Subcutaneous adipose tissue (tissue), 4 donors: ENCODE data around the gene PPIL1. TPM values are rescaled to one million over a fixed set of nuclear protein-coding genes. Genes with fewer than 3 reads are reported as not detected.

Experiments
- CTCF ChIP-seq: fragments of 450-650 bp; IDR thresholded peaks from one replicate; pipeline ENCODE4 v1.5.1; 2016; ENCODE audit warnings: low read depth, mild to moderate bottlenecking, control low read depth, antibody characterized with exemption, moderate library complexity
- total RNA-seq, 4 donors: library from RNA; depleted of rRNA; stranded (reverse); fragments of >200 nt; gene quantifications; one replicate each; pipeline ENCODE4 v1.1.0, GENCODE V29; 2016

The PPIL1 gene
- total RNA-seq, 4 donors from 2014 or later = 4.3 to 18.4 (median 6.7) TPM

- no peak for TF ChIP-seq CTCF
Observed at GRCh38 chr6:36888115-36888643, 13.6 kb upstream of the PPIL1 start.

DNA sequence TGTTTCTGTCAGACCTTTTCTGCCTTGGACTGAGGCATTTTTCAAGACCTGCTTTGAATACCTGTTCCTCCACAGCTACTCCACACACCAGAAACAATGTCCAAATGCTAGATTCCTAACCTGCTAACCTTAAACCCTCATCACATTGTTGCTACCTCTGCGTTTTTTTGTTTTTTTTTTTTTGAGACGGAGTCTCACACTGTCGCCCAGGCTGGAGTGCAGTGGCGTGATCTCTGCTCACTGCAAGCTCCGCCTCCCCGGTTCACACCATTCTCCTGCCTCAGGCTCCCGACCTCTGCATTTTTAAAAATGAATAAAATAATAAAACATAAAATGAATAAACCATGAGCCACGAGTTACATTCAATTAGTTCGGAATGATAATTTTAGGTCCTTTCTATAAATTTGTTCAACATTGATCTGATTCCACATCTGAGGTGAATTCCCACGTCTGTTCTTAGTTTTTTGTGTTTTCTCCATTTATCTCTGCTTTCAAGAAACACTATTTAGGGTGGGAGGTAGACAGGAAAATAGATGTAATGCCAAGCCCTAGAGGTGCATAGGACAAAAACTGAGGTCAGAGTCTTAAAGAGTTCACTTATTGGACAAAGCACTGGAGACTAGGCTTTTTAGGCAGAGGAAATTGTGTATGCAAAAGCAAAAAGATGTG is 12.5 kb upstream of the PPIL1 start:
- no peak for TF ChIP-seq CTCF

DNA sequence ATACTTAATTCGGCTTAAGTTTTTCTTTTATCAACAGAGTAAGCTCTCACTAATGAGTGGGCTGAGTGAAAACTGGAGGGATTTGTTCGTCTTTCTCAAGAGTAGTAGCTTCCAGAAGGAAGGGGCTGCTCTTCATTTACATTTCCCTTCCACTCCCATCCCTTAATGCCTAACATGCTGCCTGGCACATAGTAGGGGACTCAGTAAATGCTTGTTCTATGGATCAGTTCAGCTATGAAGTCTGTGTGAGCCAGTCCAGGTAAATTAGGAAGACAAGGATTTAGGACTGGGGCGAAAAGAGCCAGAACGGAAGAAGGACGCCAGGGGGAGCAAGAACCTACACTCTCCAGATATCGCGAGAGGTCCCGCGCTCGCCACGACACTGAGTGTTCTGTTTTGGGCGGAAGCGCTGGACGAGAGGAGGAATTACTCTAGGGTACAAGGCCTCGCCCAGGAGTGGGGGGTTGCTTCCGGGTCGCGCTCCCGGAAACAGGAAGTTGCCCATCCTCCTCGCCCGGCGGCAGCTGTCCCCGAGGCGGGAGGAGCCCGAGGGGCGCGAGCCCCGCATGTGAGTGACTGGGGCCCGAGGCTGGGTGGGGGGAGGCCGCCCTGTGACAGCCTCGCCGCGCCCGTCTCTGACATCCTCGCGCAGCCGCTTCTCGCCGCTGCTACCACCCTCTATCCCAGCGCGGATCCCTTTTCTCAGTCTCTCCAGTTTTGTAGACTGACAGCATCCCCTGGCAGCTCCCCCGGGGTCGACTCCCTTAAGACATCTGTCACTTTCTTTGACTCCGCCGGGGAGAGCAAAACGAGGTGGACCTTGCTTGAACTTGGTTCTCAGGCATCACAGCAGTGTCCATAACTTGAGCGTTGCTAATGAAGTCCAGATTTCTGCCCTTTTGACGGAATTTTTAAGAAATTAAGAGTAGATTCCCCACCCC is 11.1 kb upstream of the PPIL1 start, which contains the start of gene C6orf89:
C6orf89 (plus strand) TSS at position 492 of the 941 bp plus-strand sequence. CDS start 13,493 bp downstream, outside the sequence.
- no peak for TF ChIP-seq CTCF

DNA sequence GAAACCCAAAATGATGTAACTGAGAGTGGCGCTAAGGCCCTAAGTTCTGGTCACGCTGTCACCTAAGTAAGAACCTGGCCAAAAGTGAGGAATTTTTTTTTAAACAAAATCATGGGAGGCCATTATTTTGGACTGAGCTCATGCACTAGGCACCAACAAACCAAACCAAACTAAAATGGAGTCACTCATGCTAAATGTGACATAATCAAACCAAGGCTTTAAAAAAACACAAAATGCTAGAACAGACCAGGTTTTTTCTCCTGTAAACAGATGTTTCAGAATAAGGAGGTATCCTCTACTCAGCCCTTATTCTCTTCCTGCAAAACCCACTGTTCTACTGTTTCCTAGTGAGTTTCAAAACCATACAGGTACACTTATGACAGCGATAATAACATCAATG is 10.0 kb upstream of the PPIL1 start:
- TF ChIP-seq CTCF = no peak

DNA sequence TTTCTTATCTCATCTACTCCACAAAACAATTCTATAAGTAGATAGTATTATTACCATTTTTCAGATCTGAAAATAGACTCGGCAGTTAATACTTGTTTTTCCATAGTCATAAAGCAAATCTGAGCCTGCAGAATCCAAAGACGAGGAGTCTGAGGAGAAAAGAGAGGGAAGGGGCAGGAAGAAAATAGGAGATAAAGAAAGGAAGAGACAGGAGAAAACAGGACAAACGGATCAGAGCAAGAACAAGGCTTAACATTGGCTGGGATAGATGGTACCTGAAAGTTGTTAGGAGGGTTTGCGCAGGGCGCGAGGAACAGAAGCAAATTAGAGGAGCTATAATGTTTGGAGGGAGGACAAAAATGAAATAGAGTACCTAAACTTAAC is 639 bp upstream of the PPIL1 start:
- no peak for TF ChIP-seq CTCF

DNA sequence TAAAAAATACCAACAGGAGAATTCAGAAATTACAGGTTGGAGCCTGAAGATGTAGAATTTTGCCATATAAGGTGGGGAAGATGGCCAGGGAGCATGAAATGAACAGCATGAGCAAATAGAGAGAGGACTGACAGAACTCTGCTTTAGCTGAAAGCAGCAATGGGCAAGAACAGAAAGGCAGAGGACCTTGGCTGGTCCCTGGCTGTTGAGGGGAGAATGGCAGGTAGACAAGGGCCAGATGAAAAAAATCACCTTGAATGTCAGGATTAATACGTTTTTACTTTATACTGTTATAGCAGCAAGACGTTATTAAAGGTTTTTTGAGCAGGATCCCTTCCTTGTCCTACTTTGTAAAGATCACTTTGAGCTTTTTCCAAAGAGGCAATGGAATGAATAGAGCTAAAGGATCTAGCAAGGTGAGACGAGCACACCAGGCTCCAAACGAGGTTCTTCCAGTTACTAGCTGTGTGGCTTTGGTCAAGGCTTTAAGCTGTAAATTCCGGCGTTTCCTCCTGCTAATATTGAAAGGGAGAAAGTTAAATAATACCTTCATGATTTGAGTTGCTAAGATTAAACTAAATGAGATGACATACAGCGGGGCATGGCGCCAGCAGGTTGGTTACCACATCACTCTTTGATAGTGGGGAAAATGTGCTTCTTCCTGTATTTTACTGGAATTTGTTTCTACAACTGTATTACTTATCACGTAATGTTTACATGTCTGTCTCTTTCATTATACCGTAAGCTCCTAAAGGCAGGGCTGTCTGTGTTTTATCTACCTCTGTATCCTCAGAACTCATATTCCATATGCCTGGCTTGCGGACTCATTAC is 776 bp downstream of the PPIL1 start:
- TF ChIP-seq CTCF = no peak
